GM12801 (cell line): Measurements from ENCODE around the gene INIP.

Experiments
- TF ChIP-seq, protein P1 (sequence below): IDR thresholded peaks from one replicate; pipeline ENCODE4 v1.5.1; 2011; ENCODE audit warnings: control low read depth; ENCODE audit not compliant: insufficient read length; ENCODE audit errors: extremely low read depth

Gene INIP

DNA sequence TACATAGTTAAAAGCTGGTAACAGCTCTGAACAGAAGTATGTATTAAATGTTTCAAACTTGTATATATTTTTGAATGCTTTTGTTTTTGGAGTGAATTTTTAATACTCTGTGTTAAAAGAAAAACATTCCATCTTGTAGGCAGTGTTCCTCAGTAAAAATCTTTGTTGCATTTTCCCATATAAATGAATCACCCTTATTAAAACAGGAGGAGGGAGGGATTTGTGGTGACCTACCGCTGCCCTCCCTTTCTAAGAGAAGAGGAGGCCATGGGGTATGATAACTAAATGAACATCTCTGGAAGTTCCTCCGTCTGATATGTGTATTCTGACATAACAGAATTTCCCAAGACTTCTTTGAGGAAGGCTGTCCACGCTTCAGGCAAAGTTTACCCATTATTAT, 53.4 kb downstream of the INIP start:
- TF ChIP-seq, protein P1, sequence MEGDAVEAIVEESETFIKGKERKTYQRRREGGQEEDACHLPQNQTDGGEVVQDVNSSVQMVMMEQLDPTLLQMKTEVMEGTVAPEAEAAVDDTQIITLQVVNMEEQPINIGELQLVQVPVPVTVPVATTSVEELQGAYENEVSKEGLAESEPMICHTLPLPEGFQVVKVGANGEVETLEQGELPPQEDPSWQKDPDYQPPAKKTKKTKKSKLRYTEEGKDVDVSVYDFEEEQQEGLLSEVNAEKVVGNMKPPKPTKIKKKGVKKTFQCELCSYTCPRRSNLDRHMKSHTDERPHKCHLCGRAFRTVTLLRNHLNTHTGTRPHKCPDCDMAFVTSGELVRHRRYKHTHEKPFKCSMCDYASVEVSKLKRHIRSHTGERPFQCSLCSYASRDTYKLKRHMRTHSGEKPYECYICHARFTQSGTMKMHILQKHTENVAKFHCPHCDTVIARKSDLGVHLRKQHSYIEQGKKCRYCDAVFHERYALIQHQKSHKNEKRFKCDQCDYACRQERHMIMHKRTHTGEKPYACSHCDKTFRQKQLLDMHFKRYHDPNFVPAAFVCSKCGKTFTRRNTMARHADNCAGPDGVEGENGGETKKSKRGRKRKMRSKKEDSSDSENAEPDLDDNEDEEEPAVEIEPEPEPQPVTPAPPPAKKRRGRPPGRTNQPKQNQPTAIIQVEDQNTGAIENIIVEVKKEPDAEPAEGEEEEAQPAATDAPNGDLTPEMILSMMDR, result no peak

DNA sequence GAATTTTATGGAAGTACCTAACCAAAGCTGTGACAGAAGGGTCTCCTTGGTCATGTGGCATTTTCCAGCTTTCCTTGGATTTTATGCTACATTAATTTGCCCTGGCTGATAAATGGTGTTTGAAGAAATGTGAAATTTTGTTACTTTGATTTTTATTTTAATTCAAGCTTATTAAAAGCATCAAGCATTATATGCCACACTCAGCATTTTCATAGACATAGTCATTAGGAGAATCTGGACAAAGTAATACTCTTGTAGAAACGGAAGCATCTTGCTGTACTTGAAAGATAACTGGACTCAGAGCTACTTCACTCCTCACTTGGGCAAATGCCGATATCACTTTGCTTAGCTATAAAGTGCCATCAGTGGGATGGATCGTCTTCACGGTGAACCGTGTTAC, 54.2 kb downstream of the INIP start:
- TF ChIP-seq, protein P1, result no peak

DNA sequence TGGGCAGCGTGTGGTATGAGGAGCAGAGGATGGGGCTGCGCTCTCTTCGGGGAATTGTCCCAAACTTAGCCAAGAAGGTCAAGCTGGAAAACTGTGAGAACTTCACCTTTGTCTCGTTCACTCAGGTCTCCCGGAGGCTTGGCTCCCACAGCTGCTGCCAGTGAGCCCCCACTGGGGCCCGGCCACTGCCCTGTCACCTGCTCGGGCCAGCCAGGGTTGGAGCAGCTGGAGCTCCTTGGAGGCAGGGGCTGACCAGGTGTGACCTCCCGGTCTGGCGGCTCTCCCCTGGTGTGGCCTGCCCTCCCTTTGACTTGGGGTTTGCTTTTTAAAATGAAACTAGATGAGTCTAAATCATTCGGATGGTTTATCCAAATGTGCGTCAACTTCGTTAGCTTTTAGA, 58.0 kb downstream of the INIP start:
- TF ChIP-seq, protein P1, result no peak

DNA sequence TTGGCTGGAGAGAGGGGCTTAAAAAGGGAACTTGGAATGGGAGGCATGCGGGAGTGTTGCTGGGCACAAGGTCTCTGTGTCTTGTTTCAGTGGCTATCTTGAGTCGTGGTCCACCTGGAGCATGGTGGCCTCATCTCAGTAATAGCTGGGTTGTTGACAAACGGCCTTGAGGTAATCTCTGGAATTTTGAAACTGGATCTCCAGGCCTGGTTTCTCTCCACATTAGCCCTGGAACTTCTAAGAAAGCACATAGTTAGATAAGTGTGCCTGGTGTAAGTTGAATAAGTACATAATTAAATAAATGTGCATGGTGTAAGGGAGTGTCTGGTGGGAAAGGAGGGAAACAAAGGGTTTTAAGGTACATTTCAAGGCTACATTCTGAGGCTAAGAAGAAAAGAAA, 62.2 kb downstream of the INIP start:
- TF ChIP-seq, protein P1, result no peak

DNA sequence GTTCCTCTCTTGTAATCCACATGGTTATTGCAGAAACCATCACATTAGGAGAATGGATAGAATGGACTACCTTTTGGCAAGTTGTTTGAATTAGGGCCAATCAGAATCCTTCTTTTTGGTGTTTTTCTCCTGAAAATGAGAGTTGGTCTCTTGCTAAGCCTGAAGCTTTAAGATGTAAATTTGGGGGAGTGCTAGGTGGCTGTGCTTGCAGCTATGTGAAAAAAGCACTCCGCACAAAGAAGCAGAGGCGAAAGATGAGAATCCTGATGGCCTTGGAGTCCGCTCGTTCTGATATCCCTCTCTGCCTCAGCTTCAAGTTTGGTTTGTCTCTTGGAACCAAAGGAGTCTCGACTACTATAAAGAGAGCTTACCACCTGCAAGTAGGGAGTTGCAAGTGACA, 63.6 kb downstream of the INIP start:
- TF ChIP-seq, protein P1, result no peak

DNA sequence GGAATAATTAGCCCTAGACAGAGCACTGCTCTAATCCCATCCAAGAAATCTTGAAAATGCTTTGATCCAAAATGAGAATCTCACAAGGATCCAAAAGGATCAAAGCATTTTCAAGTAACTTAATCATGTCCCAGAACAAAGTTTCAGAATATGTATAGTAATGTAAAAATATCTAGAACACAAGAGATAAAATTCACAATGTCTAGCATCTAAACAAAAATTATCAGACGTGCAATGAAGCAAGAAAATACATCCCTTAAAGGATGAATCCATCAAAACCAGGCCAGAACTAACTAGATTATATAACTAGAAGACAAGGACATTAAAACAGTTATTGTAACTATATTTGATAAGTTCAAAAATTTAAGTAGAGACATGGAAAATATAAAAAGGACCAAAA, 69.3 kb downstream of the INIP start:
- TF ChIP-seq, protein P1, result no peak

DNA sequence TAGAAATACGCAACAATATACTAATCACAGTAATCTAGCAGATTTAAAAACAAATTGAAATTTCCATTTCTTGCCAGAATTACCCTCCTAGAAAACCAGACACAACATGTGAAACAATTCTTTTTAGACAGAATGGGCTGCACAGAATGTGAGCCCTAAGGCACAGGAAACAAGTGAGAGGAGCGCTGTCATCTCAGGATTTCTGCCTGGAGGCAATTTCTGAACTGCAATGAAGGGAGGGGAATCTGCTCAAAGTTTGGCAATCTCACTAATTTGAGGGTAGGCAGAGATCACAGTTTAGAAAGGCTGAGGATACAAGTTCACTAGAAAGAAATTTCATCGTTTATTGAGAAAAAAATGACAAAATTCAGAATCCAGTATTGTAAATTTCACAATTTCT, 70.3 kb downstream of the INIP start:
- TF ChIP-seq, protein P1, result no peak

DNA sequence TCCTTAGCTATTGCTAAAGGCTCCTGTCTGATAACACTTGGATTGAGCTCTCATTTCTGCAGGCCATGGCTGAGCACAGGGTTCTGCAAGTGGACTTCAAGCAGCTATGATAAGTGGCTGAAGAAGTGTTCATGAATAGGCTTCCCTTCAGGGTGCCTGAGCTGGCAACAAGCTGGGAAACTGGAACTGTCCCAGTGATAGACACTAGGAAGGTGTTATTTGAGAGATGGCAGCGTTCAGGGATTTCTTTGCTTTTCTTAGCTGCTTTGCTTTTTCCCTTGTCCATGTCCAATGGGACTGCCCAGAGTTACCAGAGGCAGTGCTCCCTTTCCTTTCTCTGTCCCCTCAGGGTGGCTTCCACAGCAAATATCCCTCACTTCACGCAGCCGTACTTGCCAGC, 75.8 kb downstream of the INIP start:
- TF ChIP-seq, protein P1, result no peak
